Motor neuron (in vitro differentiated cells): ENCODE results near the gene OBSCN. TPM values are rescaled to one million over a fixed set of nuclear protein-coding genes. Genes with fewer than 3 reads are reported as not detected.
A peak's percentile ranks its signal among the peaks of the same experiment; 100 is the strongest.

Source experiments
- ATAC-seq, 8 experiments: fragments of 200-7000 bp; cut with Tn5 transposase; replicated peaks in 6 of 8; 2 replicates each; pipeline ENCODE4 v1.8.0; 2021; ENCODE audit warnings: mild to moderate bottlenecking in 8 of 8, moderate library complexity in 8 of 8
- H3K27ac ChIP-seq, 2 donors: fragments of 250-450 bp; sonication (Bioruptor Pico); 2 replicates each; pipeline ENCODE4 v1.9.0; 2021; ENCODE audit warnings: antibody characterized with exemption in 2 of 2, mild to moderate bottlenecking in 2 of 2, moderate library complexity in 1 of 2
- H3K4me1 ChIP-seq, 2 donors: fragments of 250-450 bp; sonication (Bioruptor Pico); replicated peaks in 1 of 2; 2 replicates each; pipeline ENCODE4 v1.6.1; 2021; ENCODE audit warnings: antibody characterized with exemption in 2 of 2, mild to moderate bottlenecking in 2 of 2, moderate library complexity in 1 of 2
- H3K4me3 ChIP-seq, 5 donors: fragments of 250-450 bp; sonication (Bioruptor Pico); 2 replicates each; pipeline ENCODE4 v1.9.0; 2021; ENCODE audit warnings: antibody characterized with exemption in 5 of 5, mild to moderate bottlenecking in 5 of 5, moderate library complexity in 4 of 5
- WGBS, 10 experiments: fragments of 450-650 bp; shearing (Covaris generic); methylation state at CpG; one replicate each; pipeline ENCODE4 v1.0.0; 2022; 5-methylcytosine and 5-hydroxymethylcytosine counted together
- in situ Hi-C, 9 experiments: fragments of 400-800 bp; cut with MboI; loops; one replicate each; pipeline ENCODE4 v1.15.0; 2021; ENCODE audit warnings: low sequenced_read_pairs in 9 of 9, low pct_unique_long_range_greater_than_20kb in 2 of 9; ENCODE audit not compliant: unreplicated experiment in 9 of 9
- total RNA-seq, 8 experiments: library from RNA; unstranded; fragments of 300-600 nt; gene quantifications; 2 replicates each; pipeline versions ENCODE4 v1.2.3 to v1.2.4, GENCODE V29; 2022

OBSCN gene
- total RNA-seq, 8 experiments from 2014 or later = 2.7 to 38.5 (median 16.2) TPM

DNA sequence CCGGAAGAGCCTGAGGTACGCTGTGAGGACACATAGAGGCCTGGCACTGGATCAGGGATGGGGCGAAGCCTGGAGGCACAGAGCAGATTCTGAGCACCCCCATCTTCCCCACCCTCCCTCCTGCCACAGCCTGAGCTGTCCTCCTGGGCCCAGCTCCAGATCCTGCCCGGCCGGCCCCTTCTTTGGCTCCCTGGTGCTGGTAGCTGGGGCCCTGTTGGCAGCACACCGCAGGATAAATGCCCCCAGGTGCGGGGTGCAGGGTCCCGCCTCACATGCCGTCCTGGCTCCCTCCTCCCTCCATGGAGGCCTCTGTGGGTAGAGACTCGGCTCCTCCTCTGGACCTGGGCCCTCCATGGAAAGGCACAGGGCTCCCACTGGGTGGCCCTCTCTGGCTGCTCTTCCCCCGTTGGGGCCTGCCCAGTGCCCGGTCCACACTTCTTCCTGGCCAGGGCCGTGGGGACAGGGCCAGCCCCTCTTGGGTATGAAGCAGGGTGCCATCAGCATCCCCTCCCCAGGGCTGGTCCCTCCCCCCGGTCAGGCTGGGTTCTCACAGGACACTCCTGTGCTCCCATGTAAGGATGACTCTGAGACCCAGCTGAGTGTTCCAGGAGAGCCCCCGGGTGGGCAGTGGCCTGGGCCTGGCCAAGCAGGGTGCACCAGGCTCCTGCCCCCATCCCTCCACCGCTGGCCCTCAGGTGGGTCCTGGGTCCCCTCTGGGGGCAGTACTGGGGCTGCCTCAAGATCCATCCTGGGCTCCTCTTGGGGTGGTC is 1.1 kb upstream of the OBSCN start:
- Histone ChIP-seq H3K4me1 (peaks cover 22 to 29% of the 10 kb centered on the region in 2 donors), H3K4me3 (no peak overlapping the region), H3K27ac (peak overlapping the region in 1 of 2 donors; percentile 13)
- ATAC-seq = peak in 5 of 8 experiments; percentile 12 to 35 (median 29)
- in situ Hi-C loops = no loop called here
- WGBS, 10 experiments = 33 to 100% (median 70%) methylated on average over 1 to 4 of the region's 16 CpGs; no CpG with 5 or more reads in 6 of the 10 experiments

DNA sequence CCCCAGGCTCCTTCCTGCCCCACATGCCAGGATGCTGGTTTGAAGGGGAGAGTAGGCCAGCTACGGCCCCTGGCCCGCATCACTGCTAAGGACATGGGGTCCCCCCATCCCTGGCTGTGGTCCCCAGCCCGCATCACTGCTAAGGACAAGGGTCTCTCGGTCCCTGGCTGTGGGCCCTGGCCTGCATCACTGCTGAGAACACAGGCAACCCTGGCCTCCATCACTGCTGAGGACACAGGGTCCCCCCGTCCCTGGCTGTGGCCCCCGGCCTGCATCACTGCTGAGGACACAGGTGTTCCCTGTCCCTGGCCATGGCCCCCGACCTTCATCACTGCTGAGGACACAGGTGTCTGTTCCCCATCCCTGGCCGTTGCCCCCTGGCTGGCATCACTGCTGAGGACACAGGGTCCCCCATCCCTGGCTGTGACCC is 448 bp upstream of the OBSCN start:
- in situ Hi-C loops = no loop called here
- Histone ChIP-seq H3K4me1 (peaks cover 22 to 29% of the 10 kb centered on the region in 2 donors), H3K27ac (no peak overlapping the region), H3K4me3 (no peak overlapping the region)
- 80 to 100% (median 92%) methylated on average over 1 to 5 of the region's 8 CpGs; no CpG with 5 or more reads in 6 of the 10 experiments for WGBS, 10 experiments
- ATAC-seq = no peak

DNA sequence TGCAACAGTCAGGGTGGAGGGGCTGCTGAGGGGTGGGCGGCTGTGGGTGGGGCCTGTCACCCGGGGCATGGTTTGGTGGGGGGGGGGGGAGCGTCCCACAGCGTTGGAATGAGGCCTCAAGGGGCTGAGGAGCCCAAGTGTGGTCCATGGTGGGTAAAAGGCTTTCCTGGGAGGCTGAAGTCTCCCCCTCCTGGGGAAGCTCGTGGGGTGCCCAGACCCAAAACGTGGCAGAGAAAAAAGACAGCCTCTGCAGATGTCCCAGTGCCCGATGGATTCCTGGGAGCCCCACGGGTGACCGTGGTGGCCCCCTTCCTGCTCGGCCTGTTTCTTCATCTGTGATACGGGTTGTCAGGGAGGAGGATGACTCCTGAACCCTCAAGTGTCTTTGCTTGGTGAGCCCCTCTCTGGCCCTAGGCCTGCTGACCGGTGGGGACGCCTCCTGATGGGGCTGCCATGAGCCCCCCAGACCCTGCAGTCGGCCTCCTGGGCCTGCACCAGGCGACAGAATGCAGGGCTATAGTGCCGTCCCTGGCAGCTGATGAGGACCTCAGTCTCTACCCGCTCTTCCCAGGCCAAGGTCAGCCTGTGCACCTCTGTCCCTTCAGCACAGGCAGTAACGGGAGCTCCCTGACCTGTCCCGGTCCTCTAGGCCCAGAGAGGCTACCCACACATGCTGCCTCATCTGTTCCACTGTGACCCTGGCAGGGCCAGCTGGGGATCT is 1.1 kb downstream of the OBSCN start:
- ATAC-seq = no peak
- Histone ChIP-seq H3K4me3 (no peak overlapping the region), H3K4me1 (peaks cover 22 to 33% of the 10 kb centered on the region in 2 donors), H3K27ac (no peak overlapping the region)
- in situ Hi-C loops = no loop called here
- 74 to 82% (median 78%) methylated on average over 2 to 8 of the region's 19 CpGs; no CpG with 5 or more reads in 6 of the 10 experiments for WGBS, 10 experiments

GRCh38 chr1:228209657-228210056 is 1.8 kb downstream of the OBSCN start:
- Histone ChIP-seq H3K4me1 (peaks cover 25 to 39% of the 10 kb centered on the region in 2 donors), H3K4me3 (no peak overlapping the region), H3K27ac (no peak overlapping the region)
- WGBS, 10 experiments = 0 to 100% (median 80%) methylated on average over 1 of the region's 3 CpGs; no CpG with 5 or more reads in 4 of the 10 experiments
- in situ Hi-C loops = no loop called here
- ATAC-seq = no peak

DNA sequence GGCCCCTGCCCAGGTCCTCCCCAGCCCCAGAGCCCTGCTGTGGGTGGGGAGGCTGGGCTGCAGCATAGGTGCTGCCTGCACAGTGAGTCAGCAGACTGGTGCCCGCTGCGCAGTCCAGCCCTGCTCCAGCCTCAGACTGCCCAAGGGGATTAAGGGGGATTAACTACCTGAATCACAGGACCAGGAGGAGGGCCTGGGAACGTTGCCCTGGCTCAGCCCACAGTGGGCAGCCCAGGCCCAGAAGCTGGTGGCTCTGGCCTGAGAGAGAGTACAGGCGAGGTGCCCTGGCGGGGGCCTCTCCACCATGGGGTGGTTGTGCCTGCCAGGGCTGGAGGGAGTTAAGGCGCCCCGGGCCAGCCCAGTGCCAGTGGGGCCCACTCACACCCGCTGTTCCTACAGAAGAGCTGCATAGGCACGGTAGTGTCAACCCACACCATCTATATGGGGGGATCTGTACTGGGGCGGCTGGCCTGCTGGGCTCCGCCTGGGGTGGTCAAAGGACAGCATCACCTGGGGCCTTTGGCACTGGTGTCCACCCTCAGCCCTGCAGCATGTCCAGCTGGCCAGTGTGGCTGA is 2.3 kb downstream of the OBSCN start:
- ATAC-seq = no peak
- H3K27ac ChIP-seq = no peak overlapping the region
- WGBS, 10 experiments = 70 to 93% (median 85%) methylated on average over 2 to 5 of the region's 11 CpGs; no CpG with 5 or more reads in 6 of the 10 experiments
- H3K4me1 ChIP-seq = peaks cover 25 to 39% of the 10 kb centered on the region in 2 donors
- no peak overlapping the region for H3K4me3 ChIP-seq
- in situ Hi-C loops = no loop called here

GRCh38 chr1:228210712-228211530 is 3.1 kb downstream of the OBSCN start:
- 85 to 100% (median 97%) methylated on average over 2 to 12 of the region's 16 CpGs; no CpG with 5 or more reads in 7 of the 10 experiments for WGBS, 10 experiments
- no peak overlapping the region for H3K27ac ChIP-seq

GRCh38 chr1:228211531-228212414 is 3.9 kb downstream of the OBSCN start:
- 67 to 97% (median 87%) methylated on average over 30 to 59 of the region's 96 CpGs; no CpG with 5 or more reads in 6 of the 10 experiments for WGBS, 10 experiments
- Histone ChIP-seq H3K27ac (no peak overlapping the region), H3K4me1 (peaks cover 11 to 26% of the 10 kb centered on the region in 2 donors), H3K4me3 (peak overlapping the region in 1 of 5 donors; percentile 62)
- ATAC-seq = no peak
- in situ Hi-C loops = no loop called here

More at GRCh38 chr1:228210712-228211530, 3.1 kb downstream of the OBSCN start:
- Histone ChIP-seq H3K4me1 (peaks cover 20 to 34% of the 10 kb centered on the region in 2 donors), H3K4me3 (no peak overlapping the region)
- no peak for ATAC-seq
- in situ Hi-C loops = no loop called here

DNA sequence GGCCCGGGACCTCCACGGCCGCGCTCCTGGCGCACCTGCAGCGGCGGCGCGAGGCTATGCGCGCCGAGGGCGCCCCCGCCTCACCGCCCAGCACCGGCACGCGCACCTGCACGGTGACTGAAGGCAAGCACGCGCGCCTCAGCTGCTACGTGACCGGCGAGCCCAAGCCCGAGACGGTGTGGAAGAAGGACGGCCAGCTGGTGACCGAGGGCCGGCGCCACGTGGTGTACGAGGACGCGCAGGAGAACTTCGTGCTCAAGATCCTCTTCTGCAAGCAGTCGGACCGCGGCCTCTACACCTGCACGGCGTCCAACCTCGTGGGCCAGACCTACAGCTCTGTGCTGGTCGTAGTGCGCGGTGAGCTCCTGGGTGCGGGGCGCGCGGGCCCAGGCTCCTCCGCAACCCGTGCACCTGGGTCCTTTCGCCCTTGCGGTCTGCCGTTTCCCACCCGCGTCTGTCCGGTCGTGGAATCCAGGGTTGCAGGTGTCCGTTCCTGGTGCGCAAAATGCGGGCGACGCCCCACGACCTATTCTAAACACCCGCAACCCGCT is 4.6 kb downstream of the OBSCN start:
- WGBS, 10 experiments = 12 to 100% (median 33%) methylated on average over 1 to 32 of the region's 66 CpGs; no CpG with 5 or more reads in 4 of the 10 experiments
- peaks cover 10 to 24% of the 10 kb centered on the region in 2 donors for H3K4me1 ChIP-seq
- in situ Hi-C loops = no loop called here
- H3K4me3 ChIP-seq = peak overlapping the region; percentile 45 to 67 (median 58)
- H3K27ac ChIP-seq = no peak overlapping the region
- ATAC-seq = peak in 3 of 8 experiments; percentile 0 to 14 (median 8)

DNA sequence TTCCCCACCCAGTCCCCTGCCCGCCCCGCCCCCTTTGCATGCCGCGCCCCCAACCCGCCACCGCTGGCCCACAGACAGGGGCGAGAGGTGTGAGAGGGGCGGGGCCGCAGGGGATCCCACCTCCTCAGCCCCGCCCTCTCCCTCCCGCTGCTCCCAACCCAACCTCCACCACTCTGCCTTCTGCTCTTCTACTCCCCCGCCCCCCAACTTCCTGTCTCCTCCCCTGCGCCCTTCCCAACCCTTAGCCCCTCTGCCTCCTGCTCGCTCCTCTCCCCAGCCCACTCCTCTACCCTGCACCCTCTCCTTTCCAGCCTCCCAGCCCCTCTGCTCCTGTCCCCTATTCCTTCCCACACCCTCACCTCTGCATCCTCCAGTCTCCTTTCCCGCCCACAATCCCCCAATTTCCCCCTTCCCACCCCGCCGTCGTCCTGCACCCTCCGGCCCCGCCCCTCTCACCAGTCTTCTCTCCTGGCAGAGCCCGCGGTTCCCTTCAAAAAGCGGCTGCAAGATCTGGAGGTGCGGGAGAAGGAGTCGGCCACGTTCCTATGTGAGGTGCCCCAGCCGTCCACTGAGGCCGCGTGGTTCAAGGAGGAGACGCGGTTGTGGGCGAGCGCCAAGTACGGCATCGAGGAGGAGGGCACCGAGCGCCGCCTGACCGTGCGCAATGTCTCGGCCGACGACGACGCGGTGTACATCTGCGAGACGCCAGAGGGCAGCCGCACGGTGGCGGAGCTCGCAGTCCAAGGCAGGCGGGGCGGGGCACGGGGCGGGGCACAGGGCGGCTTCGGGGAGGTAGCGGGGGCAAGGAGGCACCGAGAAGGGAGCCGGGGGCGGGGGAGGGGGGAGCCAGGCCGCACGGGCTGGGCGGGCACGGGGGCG is 5.4 kb downstream of the OBSCN start:
- peak overlapping the region; percentile 33 to 72 for H3K27ac ChIP-seq

GRCh38 chr1:228213917-228214808 is 6.3 kb downstream of the OBSCN start:
- 50 to 100% (median 63%) methylated on average over 2 to 18 of the region's 48 CpGs; no CpG with 5 or more reads in 6 of the 10 experiments for WGBS, 10 experiments
- peaks cover 3 to 10% of the 10 kb centered on the region in 2 donors for H3K4me1 ChIP-seq
- in situ Hi-C loops = no loop called here
- peak overlapping the region; percentile 45 to 67 (median 58) for H3K4me3 ChIP-seq
- H3K27ac ChIP-seq = no peak overlapping the region
- ATAC-seq = peak in 6 of 8 experiments; percentile 2 to 14 (median 9)

More for the DNA sequence above, 5.4 kb downstream of the OBSCN start:
- in situ Hi-C loops = no loop called here
- WGBS, 10 experiments = 0% methylated on average over 10 of the region's 67 CpGs; no CpG with 5 or more reads in 9 of the 10 experiments
- Histone ChIP-seq H3K4me3 (peak overlapping the region; percentile 45 to 67 (median 58)), H3K4me1 (peaks cover 6 to 17% of the 10 kb centered on the region in 2 donors)
- peak; percentile 84 to 97 (median 88) for ATAC-seq
